ENCODE measurements around the gene MAK.

GRCh38 chr6:10877012-10877411, 38.7 kb upstream of the MAK start:
- TF ChIP-seq CEBPB (IDR thresholded peaks at IDR 0.05; ENCODE audit: borderline replicate concordance, low read depth, low read length) (no peak), TEAD2 (CRISPR knock-in tag; IDR thresholded peaks at IDR 0.05) (no peak)
